Measurements from ENCODE around the gene RPL31.
"Not testable (repeated sequence)": the region's sequence is repeated elsewhere in the genome, so short reads cannot be mapped to it uniquely, and the experiment has no call there.

Gene RPL31

GRCh38 chr2:101026923-101027469, 24.9 kb downstream of the RPL31 start:
- no peak for DNase-seq (ENCODE audit: low read depth)

- DNase-seq (ENCODE audit: low read depth) = no peak
Observed at GRCh38 chr2:101027852-101028251, 25.8 kb downstream of the RPL31 start.

GRCh38 chr2:101030866-101031554, 28.9 kb downstream of the RPL31 start:
- no peak for DNase-seq (ENCODE audit: low read depth)

- no peak for DNase-seq (ENCODE audit: low read depth)
Observed at GRCh38 chr2:101032084-101032776, 30.1 kb downstream of the RPL31 start.

- peak; percentile 55 for DNase-seq (ENCODE audit: low read depth)
Observed at GRCh38 chr2:101036562-101036961, 34.5 kb downstream of the RPL31 start.

GRCh38 chr2:101037161-101037755, 35.2 kb downstream of the RPL31 start:
- no peak for DNase-seq (ENCODE audit: low read depth)

GRCh38 chr2:101038455-101039255, 36.6 kb downstream of the RPL31 start:
- peak; percentile 30 for DNase-seq (ENCODE audit: low read depth)

GRCh38 chr2:101040072-101040471, 38.0 kb downstream of the RPL31 start:
- no peak for DNase-seq (ENCODE audit: low read depth)

- no peak for DNase-seq (ENCODE audit: low read depth)
Observed at GRCh38 chr2:101040761-101041160, 38.7 kb downstream of the RPL31 start.

- no peak for DNase-seq (ENCODE audit: low read depth)
Observed at GRCh38 chr2:101041413-101041812, 39.3 kb downstream of the RPL31 start.

GRCh38 chr2:101045330-101045729, 43.2 kb downstream of the RPL31 start:
- DNase-seq (ENCODE audit: low read depth) = no peak

- no peak for DNase-seq (ENCODE audit: low read depth)
Observed at GRCh38 chr2:101047075-101047766, 45.1 kb downstream of the RPL31 start.

GRCh38 chr2:101047774-101048173, 45.7 kb downstream of the RPL31 start:
- DNase-seq (ENCODE audit: low read depth) = peak; percentile 27

GRCh38 chr2:101048756-101049155, 46.7 kb downstream of the RPL31 start:
- no peak for DNase-seq (ENCODE audit: low read depth)

- DNase-seq (ENCODE audit: low read depth) = not testable (repeated sequence)
Observed at GRCh38 chr2:101050886-101051285, 48.8 kb downstream of the RPL31 start.

- no peak for DNase-seq (ENCODE audit: low read depth)
Observed at GRCh38 chr2:101052147-101052546, 50.1 kb downstream of the RPL31 start.

GRCh38 chr2:101053117-101053516, 51.0 kb downstream of the RPL31 start:
- DNase-seq (ENCODE audit: low read depth) = no peak
